K562 (cell line): ENCODE measurements around the gene LDB2. TPM values are rescaled to one million over a fixed set of nuclear protein-coding genes. Genes with fewer than 3 reads are reported as not detected.
"Not testable (repeated sequence)": the region's sequence is repeated elsewhere in the genome, so short reads cannot be mapped to it uniquely, and the experiment has no call there.

ENCODE experiments used
- ATAC-seq: fragments of 200-7000 bp; cut with Tn5 transposase; 3 replicates; pipeline ENCODE4 v1.9.1; 2020; ENCODE audit warnings: moderate library complexity
- BruUV-seq: library from RNA; stranded (reverse); fragments of 400-500 nt; replicated peaks from 2 replicates; lab custom pipeline; 2021; lab: Mats Ljungman, UMichigan
- CTCF ChIA-PET: fragments of 300-600 bp; formaldehyde crosslinking; extraction: SDS; loops from one replicate; lab custom pipeline; 2021; ENCODE audit warnings: low intra/inter-chr PET ratio; lab: Yijun Ruan, JAX
- POLR2A ChIA-PET: fragments of 300-600, 350-650 bp; sonication (Branson Sonifier 250); formaldehyde crosslinking; extraction: SDS; loops from one replicate; lab custom pipeline; 2021; ENCODE audit warnings: antibody characterized with exemption, inconsistent platforms; lab: Yijun Ruan, JAX
- DNase-seq, 4 experiments: peaks; one replicate each; pipeline versions ENCODE4 v3.0.0 to v3.0.0-alpha.2; 2011 to 2018; ENCODE audit warnings: low spot score in 3 of 4, mixed read lengths in 3 of 4; ENCODE audit errors: extremely low read depth in 1 of 4
- FAIRE-seq: peaks from 2 replicates; lab custom pipeline; 2011; peaks lifted over from hg19 to GRCh38; lab: Jason Lieb, UNC
- H2AFZ ChIP-seq: 2 replicates; pipeline ENCODE4 v1.6.0; 2011; ENCODE audit warnings: low read depth, low read length, control low read depth, inconsistent platforms
- H3K27ac ChIP-seq: fragments of 200-600 bp; 3 replicates; pipeline ENCODE4 v1.8.0; 2011; ENCODE audit warnings: low read depth, mild to moderate bottlenecking, control low read depth, inconsistent platforms, low read length, moderate library complexity, mixed read lengths; ENCODE audit errors: extremely low read depth
- H3K27me3 ChIP-seq, 2 experiments: fragments of 300-600 bp in 1 of 2; 2 replicates in 1 of 2; 3 replicates in 1 of 2; pipeline versions ENCODE4 v1.6.0 to v1.8.0; 2011; ENCODE audit warnings: inconsistent platforms in 2 of 2, low read length in 2 of 2, mild to moderate bottlenecking in 1 of 2, mixed read lengths in 1 of 2, moderate library complexity in 1 of 2; ENCODE audit not compliant: control insufficient read depth in 2 of 2, insufficient read depth in 2 of 2
- H3K36me3 ChIP-seq: fragments of 300-600 bp; 3 replicates; pipeline ENCODE4 v1.8.0; 2011; ENCODE audit warnings: mild to moderate bottlenecking, low read length, inconsistent platforms; ENCODE audit not compliant: control insufficient read depth, insufficient read depth
- H3K4me1 ChIP-seq, 2 experiments: fragments of 200-600 bp in 1 of 2; replicated peaks in 1 of 2; 2 replicates in 1 of 2; 3 replicates in 1 of 2; pipeline versions ENCODE4 v1.5.1 to v1.8.0; 2011; ENCODE audit warnings: inconsistent platforms in 2 of 2, low read length in 2 of 2, mild to moderate bottlenecking in 1 of 2, mixed read lengths in 1 of 2, moderate library complexity in 1 of 2; ENCODE audit not compliant: control insufficient read depth in 2 of 2, insufficient read depth in 2 of 2
- H3K4me2 ChIP-seq: 2 replicates; pipeline ENCODE4 v1.6.1; 2011; ENCODE audit warnings: low read length, control low read depth, inconsistent platforms, mixed read lengths; ENCODE audit not compliant: insufficient read depth
- H3K4me3 ChIP-seq: fragments of 200-600 bp; sonication (generic), shearing (Covaris generic); 2 replicates; pipeline ENCODE4 v1.5.1; 2016; ENCODE audit warnings: control low read depth, inconsistent platforms
- H3K79me2 ChIP-seq: fragments of 200-600 bp; 3 replicates; pipeline ENCODE4 v1.8.0; 2011; ENCODE audit warnings: low read length, inconsistent platforms; ENCODE audit not compliant: control insufficient read depth, insufficient read depth
- H3K9ac ChIP-seq, 2 experiments: 2 replicates each; pipeline versions ENCODE4 v1.6.0 to v1.6.1; 2011; ENCODE audit warnings: low read depth in 2 of 2, low read length in 2 of 2, control low read depth in 1 of 2, inconsistent platforms in 1 of 2, mild to moderate bottlenecking in 1 of 2, mixed read lengths in 1 of 2; ENCODE audit not compliant: insufficient read depth in 1 of 2
- H3K9me1 ChIP-seq: one replicate; pipeline ENCODE4 v1.6.0; 2011; ENCODE audit warnings: inconsistent platforms, mild to moderate bottlenecking, low read length, moderate library complexity; ENCODE audit not compliant: control insufficient read depth, insufficient read depth
- H3K9me3 ChIP-seq: replicated peaks from 2 replicates; pipeline ENCODE4 v1.5.1; 2011; ENCODE audit warnings: low read depth, low read length, inconsistent platforms; ENCODE audit not compliant: control insufficient read depth, insufficient read depth
- H4K20me1 ChIP-seq: replicated peaks from 2 replicates; pipeline ENCODE4 v1.6.1; 2011; ENCODE audit warnings: low read length, inconsistent platforms, mixed read lengths; ENCODE audit not compliant: control insufficient read depth, insufficient read depth
- CBFA2T2 ChIP-seq: fragments of 450-650 bp; conservative IDR thresholded peaks from 2 replicates; pipeline ENCODE4 v1.6.1; 2017; ENCODE audit warnings: mild to moderate bottlenecking
- CBFA2T3 ChIP-seq: fragments of 450-650 bp; IDR thresholded peaks from 2 replicates; pipeline ENCODE4 v1.6.1; 2017
- KDM2B ChIP-seq: fragments of 250-450 bp; sonication (Bioruptor Pico); IDR thresholded peaks from 2 replicates; pipeline ENCODE4 v1.8.0; 2021; ENCODE audit warnings: mild to moderate bottlenecking, moderate library complexity
- WGBS: fragments of 100-300 bp; shearing (Covaris generic); methylation state at CpG from one replicate; pipeline ENCODE4 v1.1.6; 2016; ENCODE audit warnings: low coverage, mixed read lengths; ENCODE audit not compliant: insufficient coverage; ENCODE audit errors: missing lambda C conversion rate; 5-methylcytosine and 5-hydroxymethylcytosine counted together
- in situ Hi-C: fragments of 300-500 bp; cut with MboI; formaldehyde crosslinking; loops from 4 replicates; pipeline ENCODE4 v1.15.0; 2018; ENCODE audit warnings: inconsistent platforms, mixed read lengths
- intact Hi-C: fragments of 100-400 bp; cut with micrococcal nuclease; formaldehyde crosslinking; loops from 2 replicates; pipeline ENCODE4 v1.14.2; 2022
- polyA plus RNA-seq, 8 experiments: library from polyadenylated mRNA; depleted of rRNA in 4 of 8; stranded (reverse) in 5 of 8; unstranded in 3 of 8; fragments of >200 nt; fragmentation: Nextera tagmentation in 2 of 8; fragmentation: Illumina TruSeq in 1 of 8; extraction: Ambion mirVana in 2 of 8; extraction: Trizol in 1 of 8; gene quantifications; 2 replicates each; pipeline versions ENCODE4 v1.2.1 to v1.2.3, GENCODE V29; 2011 to 2014; ENCODE audit warnings: inconsistent platforms in 1 of 8, missing spikeins in 1 of 8
- total RNA-seq, 7 experiments: library from RNA; depleted of rRNA in 6 of 7; stranded (reverse); fragments of >200 nt in 6 of 7; fragmentation: Illumina TruSeq in 2 of 7; extraction: Trizol in 2 of 7; gene quantifications; 2 replicates each; pipeline versions ENCODE4 v1.2.1 to v1.2.3, GENCODE V29; 2011 to 2021; ENCODE audit warnings: low replicate concordance in 1 of 7

The LDB2 gene
- total and polyA plus RNA-seq, 9 of the 15 experiments (the other 6 are each of a cell fraction or from before 2014, with no cell fraction given), result 0.10 to 0.20 TPM; not detected in 7

- H3K4me1 ChIP-seq, result no peaks in the 10 kb centered on the region
- BruUV-seq, result no TSS peak
- FAIRE-seq (no peak), DNase-seq (no peak)
- no peak overlapping the region for H2AFZ ChIP-seq
- H3K9me1 ChIP-seq, result no peaks in the 10 kb centered on the region
- H3K4me2 ChIP-seq, result no peak overlapping the region
- no peaks in the 10 kb centered on the region for H3K27me3 ChIP-seq
- H3K79me2 ChIP-seq, result no peaks in the 10 kb centered on the region
- H4K20me1 ChIP-seq, result no peaks in the 10 kb centered on the region
- in situ Hi-C loops, result no loop called here
- no peak for TF ChIP-seq KDM2B
- TF ChIP-seq, all 486 proteins: peak for 0
- ChIA-PET CTCF (no interaction called here), POLR2A (no interaction called here)
- no peak overlapping the region for H3K9ac ChIP-seq
- 0% methylated on average over 5 of the region's 5 CpGs for WGBS
- H3K4me3 ChIP-seq, result no peak overlapping the region
- intact Hi-C loops, result no loop called here
- no peaks in the 10 kb centered on the region for H3K36me3 ChIP-seq
- no peaks in the 10 kb centered on the region for H3K9me3 ChIP-seq
- H3K27ac ChIP-seq, result no peak overlapping the region
- no peak for ATAC-seq
These were observed 374.0 kb downstream of the LDB2 start for GRCh38 chr4:16524406-16524805.

GRCh38 chr4:16523526-16523925 is 374.9 kb downstream of the LDB2 start:
- intact Hi-C loops, H3K27ac ChIP-seq, FAIRE-seq, H3K9me1 ChIP-seq, DNase-seq, H3K79me2 ChIP-seq, POLR2A ChIA-PET, in situ Hi-C loops, CTCF ChIA-PET, BruUV-seq, H3K4me3 ChIP-seq, H3K27me3 ChIP-seq, H4K20me1 ChIP-seq, ATAC-seq, H3K9me3 ChIP-seq, H3K4me1 ChIP-seq, H3K36me3 ChIP-seq, H2AFZ ChIP-seq, H3K4me2 ChIP-seq, H3K9ac ChIP-seq: not testable (repeated sequence)
- peak; percentile 28; the same call in 1 of the 2 replicates for TF ChIP-seq CBFA2T3
- TF ChIP-seq CBFA2T2, result peak; percentile 31; the same call in 1 of the 2 replicates
- WGBS, result 1% methylated on average over 6 of the region's 6 CpGs
